ENCODE measurements around the gene TEAD4.

DNA sequence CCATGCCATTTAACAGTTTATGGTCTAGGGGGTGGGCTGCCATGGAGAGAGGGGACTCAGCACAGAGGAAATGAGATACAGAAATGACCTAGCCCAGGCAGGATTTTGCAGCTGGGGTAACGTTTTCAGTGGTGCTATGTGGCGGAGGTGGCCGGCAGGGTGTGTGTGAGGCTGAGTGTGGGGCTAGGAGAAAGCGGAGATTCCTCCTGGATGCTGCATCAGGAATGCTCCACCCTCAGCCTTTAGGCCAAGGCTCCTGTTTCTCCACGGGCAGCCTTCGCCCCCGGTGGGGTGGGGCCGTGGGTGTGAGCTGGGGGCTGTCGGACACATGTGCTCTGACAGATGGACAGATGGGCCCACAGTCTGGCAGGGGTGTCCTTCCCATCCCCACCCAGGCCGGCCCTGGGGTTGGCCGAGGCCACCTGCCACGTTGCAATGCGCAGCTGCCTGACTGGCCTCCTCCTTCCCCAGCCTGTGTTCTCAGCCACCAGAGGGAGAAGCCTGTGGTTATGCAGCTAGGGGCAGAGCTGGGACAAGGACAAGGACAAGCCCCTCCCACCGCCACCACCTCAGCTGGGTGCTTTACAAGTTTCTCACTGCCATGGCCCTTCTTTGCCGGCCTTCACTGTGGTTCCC is 44.3 kb downstream of the TEAD4 start:
- no peak for TF ChIP-seq POLR2A (IDR thresholded peaks at IDR 0.05)
- TF ChIP-seq, protein P1, sequence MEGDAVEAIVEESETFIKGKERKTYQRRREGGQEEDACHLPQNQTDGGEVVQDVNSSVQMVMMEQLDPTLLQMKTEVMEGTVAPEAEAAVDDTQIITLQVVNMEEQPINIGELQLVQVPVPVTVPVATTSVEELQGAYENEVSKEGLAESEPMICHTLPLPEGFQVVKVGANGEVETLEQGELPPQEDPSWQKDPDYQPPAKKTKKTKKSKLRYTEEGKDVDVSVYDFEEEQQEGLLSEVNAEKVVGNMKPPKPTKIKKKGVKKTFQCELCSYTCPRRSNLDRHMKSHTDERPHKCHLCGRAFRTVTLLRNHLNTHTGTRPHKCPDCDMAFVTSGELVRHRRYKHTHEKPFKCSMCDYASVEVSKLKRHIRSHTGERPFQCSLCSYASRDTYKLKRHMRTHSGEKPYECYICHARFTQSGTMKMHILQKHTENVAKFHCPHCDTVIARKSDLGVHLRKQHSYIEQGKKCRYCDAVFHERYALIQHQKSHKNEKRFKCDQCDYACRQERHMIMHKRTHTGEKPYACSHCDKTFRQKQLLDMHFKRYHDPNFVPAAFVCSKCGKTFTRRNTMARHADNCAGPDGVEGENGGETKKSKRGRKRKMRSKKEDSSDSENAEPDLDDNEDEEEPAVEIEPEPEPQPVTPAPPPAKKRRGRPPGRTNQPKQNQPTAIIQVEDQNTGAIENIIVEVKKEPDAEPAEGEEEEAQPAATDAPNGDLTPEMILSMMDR (IDR thresholded peaks at IDR 0.05) = no peak
